Measurements from ENCODE around the gene LRRC2. TPM values are rescaled to one million over a fixed set of nuclear protein-coding genes. Genes with fewer than 3 reads are reported as not detected.

LRRC2 gene
- total RNA-seq, 1 experiment from 2014 or later: 2.6 TPM

DNA sequence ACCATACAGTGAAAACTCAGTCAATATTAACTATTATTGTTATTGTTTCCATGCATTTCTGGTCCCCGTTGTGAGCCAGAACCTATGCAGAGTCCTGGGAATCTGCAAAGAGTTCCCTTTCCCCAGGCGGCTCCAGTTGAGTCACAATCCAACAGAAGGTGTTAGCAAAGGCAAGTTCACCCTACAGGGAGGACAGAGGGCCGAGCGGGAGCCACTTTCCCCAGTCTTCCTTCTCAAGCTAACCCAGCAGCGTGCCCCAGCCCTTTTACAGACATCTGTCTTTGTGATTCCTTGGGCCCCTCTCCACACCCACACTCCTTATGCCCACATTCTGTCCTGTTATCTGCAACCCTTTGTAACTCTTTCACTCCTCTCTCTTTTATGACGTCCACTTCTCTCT, 88.3 kb downstream of the LRRC2 start:
- no peak overlapping the region for H2BK12ac ChIP-seq (ENCODE audit: insufficient read length, low read depth, low read length)
- no peaks in the 10 kb centered on the region for H3K79me2 ChIP-seq (ENCODE audit: insufficient read depth, low read length)
- no peaks in the 10 kb centered on the region for H3K4me1 ChIP-seq (ENCODE audit: insufficient read depth, low read length)
- no peak overlapping the region for H3K4ac ChIP-seq (ENCODE audit: low read depth, low read length)
- no peak overlapping the region for H2BK5ac ChIP-seq (ENCODE audit: insufficient read length, low read length)
- Mint-ChIP-seq H3K27me3 (ENCODE audit: low read depth) (peaks cover 15% of the 10 kb centered on the region), H3K9me3 (peaks cover 10 to 12% of the 10 kb centered on the region in 2 experiments), H3K27ac (no peak overlapping the region), H3K36me3 (ENCODE audit: insufficient read depth in 1 of 3, low read depth in 3 of 3) (peaks cover 4 to 14% (median 6%) of the 10 kb centered on the region in 3 experiments; a peak in 6 of 7 replicates), H3K4me3 (no peak overlapping the region), H3K4me1 (no peaks in the 10 kb centered on the region)
- no peak overlapping the region for H3K14ac ChIP-seq (ENCODE audit: insufficient read depth, low read length)
- H2BK120ac ChIP-seq (ENCODE audit: low read depth, low read length, poor library complexity, severe bottlenecking): no peak overlapping the region
- H4K5ac ChIP-seq (ENCODE audit: insufficient read length, low read depth, low read length): no peak overlapping the region
- no peak for DNase-seq
- no peaks in the 10 kb centered on the region for H3K27me3 ChIP-seq (ENCODE audit: insufficient read depth, low read length)
- H3K9me3 ChIP-seq (ENCODE audit: control insufficient read depth, low read depth, low read length): no peaks in the 10 kb centered on the region
- H3K79me1 ChIP-seq (ENCODE audit: insufficient read depth, low read depth, low read length, poor library complexity, severe bottlenecking): no peaks in the 10 kb centered on the region
- no peak overlapping the region for H2AK5ac ChIP-seq (ENCODE audit: insufficient read length, low read length)
- no peak overlapping the region for H3K4me2 ChIP-seq (ENCODE audit: insufficient read depth, insufficient read length, low read length)
- H4K91ac ChIP-seq (ENCODE audit: insufficient read length, low read depth, low read length): no peak overlapping the region
- no peak overlapping the region for H3K23ac ChIP-seq (ENCODE audit: insufficient read length, low read depth, low read length)
- H2BK15ac ChIP-seq (ENCODE audit: low read depth, low read length): no peak overlapping the region
- H3K56ac ChIP-seq (ENCODE audit: insufficient read length, low read depth, low read length): no peak overlapping the region
- H4K8ac ChIP-seq (replicated peaks; ENCODE audit: insufficient read length, low read depth, low read length): no peak overlapping the region
- no peaks in the 10 kb centered on the region for H4K20me1 ChIP-seq (ENCODE audit: control insufficient read depth, insufficient read depth, insufficient read length)
- H3K9ac ChIP-seq (ENCODE audit: extremely low read depth, insufficient read length, low read length): no peak overlapping the region
- no peaks in the 10 kb centered on the region for H3K23me2 ChIP-seq (ENCODE audit: insufficient read length, low read depth, low read length, poor library complexity, severe bottlenecking)
- TF ChIP-seq, protein P1, sequence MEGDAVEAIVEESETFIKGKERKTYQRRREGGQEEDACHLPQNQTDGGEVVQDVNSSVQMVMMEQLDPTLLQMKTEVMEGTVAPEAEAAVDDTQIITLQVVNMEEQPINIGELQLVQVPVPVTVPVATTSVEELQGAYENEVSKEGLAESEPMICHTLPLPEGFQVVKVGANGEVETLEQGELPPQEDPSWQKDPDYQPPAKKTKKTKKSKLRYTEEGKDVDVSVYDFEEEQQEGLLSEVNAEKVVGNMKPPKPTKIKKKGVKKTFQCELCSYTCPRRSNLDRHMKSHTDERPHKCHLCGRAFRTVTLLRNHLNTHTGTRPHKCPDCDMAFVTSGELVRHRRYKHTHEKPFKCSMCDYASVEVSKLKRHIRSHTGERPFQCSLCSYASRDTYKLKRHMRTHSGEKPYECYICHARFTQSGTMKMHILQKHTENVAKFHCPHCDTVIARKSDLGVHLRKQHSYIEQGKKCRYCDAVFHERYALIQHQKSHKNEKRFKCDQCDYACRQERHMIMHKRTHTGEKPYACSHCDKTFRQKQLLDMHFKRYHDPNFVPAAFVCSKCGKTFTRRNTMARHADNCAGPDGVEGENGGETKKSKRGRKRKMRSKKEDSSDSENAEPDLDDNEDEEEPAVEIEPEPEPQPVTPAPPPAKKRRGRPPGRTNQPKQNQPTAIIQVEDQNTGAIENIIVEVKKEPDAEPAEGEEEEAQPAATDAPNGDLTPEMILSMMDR (conservative IDR thresholded peaks at IDR 0.05): no peak
- H3K27ac ChIP-seq (ENCODE audit: insufficient read length, low read depth, low read length): no peak overlapping the region
- no CpG with 5 or more reads among the region's 6 CpGs for WGBS (ENCODE audit: extremely low coverage, insufficient read length, low lambda C conversion rate)
- no peak overlapping the region for H3K18ac ChIP-seq (ENCODE audit: insufficient read length, low read depth, low read length)
- no peak overlapping the region for H2BK20ac ChIP-seq (ENCODE audit: low read depth, low read length, poor library complexity, severe bottlenecking)
- no peak overlapping the region for H3T11ph ChIP-seq (ENCODE audit: low read length)
- no peak overlapping the region for H2AFZ ChIP-seq (ENCODE audit: low read length)
